Left lung (tissue), 10 donors: ENCODE results near the gene EN2. TPM values are rescaled to one million over a fixed set of nuclear protein-coding genes. Genes with fewer than 3 reads are reported as not detected.
A peak's percentile ranks its signal among the peaks of the same experiment; 100 is the strongest.

ENCODE experiments used
- ATAC-seq: fragments of 200-7000 bp; cut with Tn5 transposase; one replicate; pipeline ENCODE4 v1.9.1; 2020; ENCODE audit warnings: moderate library complexity
- DNase-seq, 4 donors: peaks; one replicate each; pipeline ENCODE4 v3.0.0-alpha.2; 2013 to 2020
- H3K27ac ChIP-seq, 2 donors: fragments of 200-600 bp; sonication (generic) in 1 of 2; one replicate each; pipeline versions ENCODE4 v1.5.0 to v1.8.0; 2020 to 2021
- H3K27me3 ChIP-seq, 2 donors: fragments of 200-600 bp; sonication (generic) in 1 of 2; one replicate each; pipeline versions ENCODE4 v1.5.0 to v1.8.0; 2020 to 2021
- H3K36me3 ChIP-seq, 2 donors: fragments of 200-600 bp; sonication (generic) in 1 of 2; one replicate each; pipeline versions ENCODE4 v1.5.0 to v1.8.0; 2020 to 2021
- H3K4me1 ChIP-seq, 2 donors: fragments of 200-600 bp; one replicate each; pipeline ENCODE4 v1.8.0; 2021
- H3K4me3 ChIP-seq, 2 donors: fragments of 200-600 bp; sonication (generic) in 1 of 2; one replicate each; pipeline versions ENCODE4 v1.5.0 to v1.8.0; 2020 to 2021; ENCODE audit warnings: mild to moderate bottlenecking in 1 of 2
- H3K9me3 ChIP-seq, 2 donors: fragments of 200-600 bp; sonication (generic) in 1 of 2; one replicate each; pipeline versions ENCODE4 v1.5.0 to v1.8.0; 2020 to 2021
- CTCF ChIP-seq, 2 donors: fragments of 200-600 bp; sonication (generic) in 1 of 2; IDR thresholded peaks; one replicate each; pipeline versions ENCODE4 v1.5.0 to v1.8.0; 2021; ENCODE audit warnings: antibody characterized with exemption in 2 of 2
- intact Hi-C, 2 donors: fragments of 100-400 bp; cut with DNase I; formaldehyde crosslinking; loops; one replicate each; pipeline versions ENCODE4 v1.11.2 to v1.14.2; 2022
- polyA plus RNA-seq, 6 donors: library from polyadenylated mRNA; unstranded; fragments of 120-200 nt; gene quantifications; one replicate each; pipeline ENCODE4 v1.2.1, GENCODE V29; 2013; ENCODE audit not compliant: insufficient read length in 6 of 6
- total RNA-seq, 2 donors: library from RNA; stranded (reverse); fragmentation: NEBNext Ultra II Directional; extraction: Animal tissue kit (Norgen Biotek cat#: 25700); gene quantifications; one replicate each; pipeline ENCODE4 v1.2.1, GENCODE V29; 2021
- donor health status: DM: no; HTN: yes; CAD: no.
- donor health status: DM: no; HTN: no; CAD: no.

Gene EN2
- total and polyA plus RNA-seq, 8 donors: not detected

- no peak overlapping the region for H3K27ac ChIP-seq
- no peaks in the 10 kb centered on the region for H3K36me3 ChIP-seq
- no peak overlapping the region for H3K4me3 ChIP-seq
- ATAC-seq: no peak
- TF ChIP-seq CTCF (IDR thresholded peaks at IDR 0.05): no peak
- peaks cover 8 to 33% of the 10 kb centered on the region in 2 donors for H3K4me1 ChIP-seq
- H3K27me3 ChIP-seq: peaks cover 95 to 97% of the 10 kb centered on the region in 2 donors
- no peak for DNase-seq
- no peaks in the 10 kb centered on the region for H3K9me3 ChIP-seq
- intact Hi-C loops: no loop called here
These were observed 3.7 kb downstream of the EN2 start for GRCh38 chr7:155461631-155462030.

- ATAC-seq: no peak
- no peak for TF ChIP-seq CTCF (IDR thresholded peaks at IDR 0.05)
- no peaks in the 10 kb centered on the region for H3K36me3 ChIP-seq
- no peak overlapping the region for H3K27ac ChIP-seq
- peak in 1 of 4 donors; percentile 65 for DNase-seq
- no peaks in the 10 kb centered on the region for H3K9me3 ChIP-seq
- intact Hi-C loops: no loop called here
- peaks cover 95 to 97% of the 10 kb centered on the region in 2 donors for H3K27me3 ChIP-seq
- H3K4me1 ChIP-seq: peaks cover 3 to 32% of the 10 kb centered on the region in 2 donors
- no peak overlapping the region for H3K4me3 ChIP-seq
These were observed 4.3 kb downstream of the EN2 start for GRCh38 chr7:155462163-155462735.

- Histone ChIP-seq H3K9me3 (no peaks in the 10 kb centered on the region), H3K4me3 (no peak overlapping the region), H3K4me1 (peaks cover 3 to 36% of the 10 kb centered on the region in 2 donors), H3K36me3 (no peaks in the 10 kb centered on the region), H3K27me3 (peaks cover 100% of the 10 kb centered on the region in 2 donors), H3K27ac (no peak overlapping the region)
- intact Hi-C loops: no loop called here
- DNase-seq (peak in 1 of 4 donors; percentile 19), ATAC-seq (no peak)
- TF ChIP-seq CTCF (IDR thresholded peaks at IDR 0.05): no peak
These were observed 5.3 kb downstream of the EN2 start for GRCh38 chr7:155463114-155463811.

- DNase-seq: no peak
- no peak for ATAC-seq
- intact Hi-C loops: no loop called here
- H3K9me3 ChIP-seq: no peaks in the 10 kb centered on the region
- H3K4me1 ChIP-seq: peaks cover 4 to 31% of the 10 kb centered on the region in 2 donors
- no peak overlapping the region for H3K4me3 ChIP-seq
- no peak overlapping the region for H3K27ac ChIP-seq
- H3K36me3 ChIP-seq: no peaks in the 10 kb centered on the region
- peaks cover 100% of the 10 kb centered on the region in 2 donors for H3K27me3 ChIP-seq
- TF ChIP-seq CTCF (IDR thresholded peaks at IDR 0.05): no peak
These were observed 6.3 kb downstream of the EN2 start for GRCh38 chr7:155464183-155464582.

- no peak for ATAC-seq
- no peak overlapping the region for H3K27ac ChIP-seq
- no peaks in the 10 kb centered on the region for H3K9me3 ChIP-seq
- H3K4me1 ChIP-seq: peaks cover 4 to 27% of the 10 kb centered on the region in 2 donors
- TF ChIP-seq CTCF (IDR thresholded peaks at IDR 0.05): no peak
- H3K4me3 ChIP-seq: no peak overlapping the region
- intact Hi-C loops: no loop called here
- peaks cover 100% of the 10 kb centered on the region in 2 donors for H3K27me3 ChIP-seq
- no peak for DNase-seq
- H3K36me3 ChIP-seq: no peaks in the 10 kb centered on the region
These were observed 7.2 kb downstream of the EN2 start for GRCh38 chr7:155464948-155465739.
